GM21390 (cell line): ENCODE measurements around the gene GNPNAT1.
A peak's percentile ranks its signal among the peaks of the same experiment; 100 is the strongest.
"Not testable (repeated sequence)": the region's sequence is repeated elsewhere in the genome, so short reads cannot be mapped to it uniquely, and the experiment has no call there.

Source experiments
- ATAC-seq: cut with Tn5 transposase; IDR thresholded peaks from one replicate; pipeline ENCODE4 v1.9.1; 2021; ENCODE audit not compliant: unreplicated experiment

GNPNAT1 gene

DNA sequence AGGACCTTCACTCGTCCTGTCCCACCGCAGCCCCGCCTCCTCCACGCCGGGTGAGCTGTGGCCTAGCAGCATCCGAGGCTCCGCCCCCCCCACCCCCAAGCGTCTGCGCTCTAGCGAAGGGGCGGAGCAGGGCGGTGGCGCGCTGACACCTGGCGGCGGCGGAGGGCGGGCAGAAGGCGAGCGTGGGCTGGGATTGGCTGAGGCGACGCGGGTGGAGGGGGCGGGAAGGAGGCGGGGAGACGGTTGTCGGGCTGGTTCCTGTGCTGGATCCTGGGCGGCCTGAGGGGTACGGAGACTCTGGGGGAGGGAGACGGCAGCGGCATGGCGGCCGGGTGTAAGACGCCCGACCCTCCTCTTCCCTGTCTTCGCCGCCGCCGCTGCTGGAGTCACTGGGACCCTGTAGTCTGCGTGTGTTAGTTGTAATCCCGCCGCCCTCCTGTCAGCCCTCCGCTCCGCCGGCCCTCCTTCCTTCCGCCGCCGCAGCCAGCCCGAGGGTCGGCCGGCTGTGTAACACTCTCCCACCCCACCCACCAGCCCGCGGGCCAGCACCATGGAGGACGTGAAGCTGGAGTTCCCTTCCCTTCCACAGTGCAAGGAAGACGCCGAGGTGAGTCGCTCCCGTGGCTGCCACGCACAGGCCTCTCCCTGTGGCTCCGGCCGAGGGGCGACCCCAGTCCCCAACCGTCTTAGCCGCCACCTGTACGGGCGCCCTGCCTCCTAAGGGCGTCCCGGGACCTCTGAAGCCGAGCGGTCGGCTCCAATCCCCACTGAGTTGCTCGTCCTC lies 61.3 kb downstream of the GNPNAT1 start, which contains the start of gene STYX:
Gene STYX (plus strand): TSS at position 242 of the 784 bp plus-strand sequence. CDS start 309 bp downstream, at position 551.
- peak; percentile 91 for ATAC-seq

DNA sequence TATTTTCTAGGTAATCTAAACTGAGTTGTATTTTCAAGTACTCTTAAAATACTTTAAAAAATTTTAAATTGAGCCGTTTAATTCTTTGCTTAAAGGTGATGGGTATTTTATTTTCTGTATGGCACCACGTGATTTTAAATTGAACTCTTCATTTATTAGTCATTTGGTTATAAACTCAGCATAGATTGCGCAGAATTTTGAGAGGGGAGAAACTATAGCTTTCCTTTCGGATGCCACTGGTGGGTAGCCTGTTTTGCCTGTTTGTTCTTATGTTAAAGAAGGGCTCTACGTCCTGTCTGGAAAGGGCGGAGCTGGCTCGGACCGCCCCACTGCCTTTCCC lies 61.9 kb downstream of the GNPNAT1 start:
- ATAC-seq = no peak

DNA sequence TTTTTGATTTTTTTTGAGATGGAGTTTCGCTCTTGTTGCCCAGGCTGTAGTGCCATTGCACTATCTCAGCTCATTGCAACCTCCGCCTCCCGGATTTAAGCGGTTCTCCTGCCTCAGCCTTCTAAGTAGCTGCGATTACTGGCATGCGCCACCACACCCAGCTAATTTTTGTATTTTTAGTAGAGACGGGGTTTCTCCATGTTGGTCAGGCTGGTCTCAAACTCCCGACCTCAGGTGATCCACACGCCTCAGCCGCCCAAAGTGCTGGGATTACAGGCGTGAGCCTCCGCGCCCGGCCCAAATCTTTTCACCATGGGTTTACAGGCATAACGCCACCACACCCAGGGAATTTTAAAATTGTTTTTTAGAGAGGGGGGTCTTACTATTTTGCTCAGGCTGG lies 62.4 kb downstream of the GNPNAT1 start:
- ATAC-seq = not testable (repeated sequence)

DNA sequence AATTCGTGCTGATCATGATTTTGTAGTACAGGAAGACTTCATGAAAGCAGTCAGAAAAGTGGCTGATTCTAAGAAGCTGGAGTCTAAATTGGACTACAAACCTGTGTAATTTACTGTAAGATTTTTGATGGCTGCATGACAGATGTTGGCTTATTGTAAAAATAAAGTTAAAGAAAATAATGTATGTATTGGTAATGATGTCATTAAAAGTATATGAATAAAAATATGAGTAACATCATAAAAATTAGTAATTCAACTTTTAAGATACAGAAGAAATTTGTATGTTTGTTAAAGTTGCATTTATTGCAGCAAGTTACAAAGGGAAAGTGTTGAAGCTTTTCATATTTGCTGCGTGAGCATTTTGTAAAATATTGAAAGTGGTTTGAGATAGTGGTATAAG lies 63.9 kb downstream of the GNPNAT1 start:
- ATAC-seq = not testable (repeated sequence)
